Right atrium auricular region (tissue), 2 donors: ENCODE measurements around the gene ALG6. TPM values are rescaled to one million over a fixed set of nuclear protein-coding genes. Genes with fewer than 3 reads are reported as not detected.
A peak's percentile ranks its signal among the peaks of the same experiment; 100 is the strongest.

ENCODE experiments used
- DNase-seq: peaks from one replicate; pipeline ENCODE4 v3.0.0-alpha.2; 2019; ENCODE audit warnings: low spot score
- H3K27ac ChIP-seq, 2 donors: fragments of 200-600 bp; sonication (generic); 1 replicate in 1 of 2; 2 replicates in 1 of 2; pipeline ENCODE4 v1.5.1; 2016 to 2019
- H3K27me3 ChIP-seq, 2 donors: fragments of 200-600 bp; sonication (generic); one replicate each; pipeline versions ENCODE4 v1.5.1 to v1.6.0; 2017 to 2019
- H3K36me3 ChIP-seq: fragments of 200-600 bp; sonication (generic); one replicate; pipeline ENCODE4 v1.5.1; 2016
- H3K4me1 ChIP-seq, 2 donors: fragments of 200-600 bp; sonication (generic); one replicate each; pipeline versions ENCODE4 v1.5.1 to v1.6.0; 2017 to 2019
- H3K4me3 ChIP-seq, 2 donors: fragments of 200-600 bp; sonication (generic); 1 replicate in 1 of 2; 2 replicates in 1 of 2; pipeline ENCODE4 v1.5.1; 2017 to 2019; ENCODE audit warnings: mild to moderate bottlenecking in 1 of 2, moderate library complexity in 1 of 2
- H3K9me3 ChIP-seq, 2 donors: fragments of 200-600 bp; sonication (generic); one replicate each; pipeline ENCODE4 v1.5.1; 2019
- CTCF ChIP-seq, 2 donors: fragments of 200-600 bp; sonication (generic); IDR thresholded peaks; one replicate each; pipeline ENCODE4 v1.5.1; 2019; ENCODE audit warnings: antibody characterized with exemption in 2 of 2
- total RNA-seq, 2 donors: library from RNA; depleted of rRNA; stranded (reverse); fragments of >200 nt; gene quantifications; one replicate each; pipeline ENCODE4 v1.1.0, GENCODE V29; 2016

ALG6 gene
- 1 to 10 TPM; 4.1 to 4.7 TPM for total RNA-seq

GRCh38 chr1:63367215-63368103 lies at the start of gene ALG6:
TSS of gene ALG6 (plus strand) at chr1:63367627. CDS start at chr1:63370978, 3,351 bp downstream.
- no peaks in the 10 kb centered on the region for H3K27me3 ChIP-seq
- H3K4me3 ChIP-seq, result peak within 1 kb of the TSS; percentile 75 to 86
- TF ChIP-seq CTCF (IDR thresholded peaks at IDR 0.05), result peak in 1 of 2 donors; percentile 44
- H3K9me3 ChIP-seq, result no peaks in the 10 kb centered on the region
- peaks cover 0 to 7% of the 10 kb centered on the region in 2 donors for H3K4me1 ChIP-seq
- peak within 1 kb of the TSS; percentile 81 to 84 for H3K27ac ChIP-seq
- peaks cover 9% of the 10 kb centered on the region for H3K36me3 ChIP-seq
- peak; percentile 83 for DNase-seq

GRCh38 chr1:63317817-63318152 lies 49.6 kb upstream of the ALG6 start:
- H3K27me3 ChIP-seq, result peaks cover 66 to 74% of the 10 kb centered on the region in 2 donors
- TF ChIP-seq CTCF (IDR thresholded peaks at IDR 0.05), result no peak
- H3K4me3 ChIP-seq, result peak overlapping the region; percentile 31 to 44
- DNase-seq, result no peak
- H3K4me1 ChIP-seq, result peaks cover 0 to 45% of the 10 kb centered on the region in 2 donors
- no peaks in the 10 kb centered on the region for H3K9me3 ChIP-seq
- no peaks in the 10 kb centered on the region for H3K36me3 ChIP-seq
- H3K27ac ChIP-seq, result no peak overlapping the region

- H3K4me3 ChIP-seq, result no peak overlapping the region
- TF ChIP-seq CTCF (IDR thresholded peaks at IDR 0.05), result no peak
- H3K27me3 ChIP-seq, result peaks cover 70 to 77% of the 10 kb centered on the region in 2 donors
- peaks cover 0 to 51% of the 10 kb centered on the region in 2 donors for H3K4me1 ChIP-seq
- H3K36me3 ChIP-seq, result no peaks in the 10 kb centered on the region
- DNase-seq, result no peak
- H3K9me3 ChIP-seq, result no peaks in the 10 kb centered on the region
- no peak overlapping the region for H3K27ac ChIP-seq
Measured at GRCh38 chr1:63318201-63318979, 49.0 kb upstream of the ALG6 start.

- Histone ChIP-seq H3K9me3 (no peaks in the 10 kb centered on the region), H3K27me3 (peaks cover 75 to 80% of the 10 kb centered on the region in 2 donors), H3K4me3 (peak overlapping the region in 1 of 2 donors; percentile 2), H3K27ac (no peak overlapping the region), H3K36me3 (no peaks in the 10 kb centered on the region), H3K4me1 (peaks cover 0 to 59% of the 10 kb centered on the region in 2 donors)
- no peak for TF ChIP-seq CTCF (IDR thresholded peaks at IDR 0.05)
- DNase-seq, result no peak
Measured at GRCh38 chr1:63319046-63320021, 48.1 kb upstream of the ALG6 start.
